Ishikawa (cell line): ENCODE measurements around the gene SEC63.

Experiments
- EGR1 ChIP-seq: IDR thresholded peaks from 2 replicates; pipeline ENCODE4 v1.6.1; 2012
- EP300 ChIP-seq: IDR thresholded peaks from 2 replicates; pipeline ENCODE4 v1.6.1; 2012; ENCODE audit warnings: borderline replicate concordance
- FOXM1 ChIP-seq: IDR thresholded peaks from 2 replicates; pipeline ENCODE4 v1.6.1; 2012; ENCODE audit warnings: low read depth, borderline replicate concordance
- TAF1 ChIP-seq: IDR thresholded peaks from 2 replicates; pipeline ENCODE4 v1.6.1; 2012; ENCODE audit warnings: low read depth, mild to moderate bottlenecking
- TCF12 ChIP-seq: IDR thresholded peaks from 2 replicates; pipeline ENCODE4 v1.6.1; 2012; ENCODE audit warnings: low read depth
- USF1 ChIP-seq: IDR thresholded peaks from 2 replicates; pipeline ENCODE4 v1.6.1; 2012
- YY1 ChIP-seq: IDR thresholded peaks from 2 replicates; pipeline ENCODE4 v1.6.1; 2012; ENCODE audit warnings: low read depth

GRCh38 chr6:107830060-107830459, 127.9 kb downstream of the SEC63 start:
- TF ChIP-seq TCF12 (no peak), YY1 (no peak), TAF1 (no peak), EP300 (no peak), USF1 (no peak), EGR1 (no peak), FOXM1 (no peak)
